Lung microvascular endothelial cell (primary cell): Measurements from ENCODE around the gene COL18A1. TPM values are rescaled to one million over a fixed set of nuclear protein-coding genes. Genes with fewer than 3 reads are reported as not detected.

ENCODE experiments used
- DNase-seq, 2 donors: peaks; one replicate each; pipeline versions ENCODE4 v3.0.0 to v3.0.0-alpha.2; 2010; ENCODE audit warnings: low read depth in 2 of 2
- total RNA-seq: library from RNA; depleted of rRNA; stranded (reverse); fragments of >200 nt; gene quantifications from 2 replicates; pipeline ENCODE4 v1.2.1, GENCODE V29; 2014

Gene COL18A1
- total RNA-seq, 1 donor from 2014 or later, result 139 TPM

DNA sequence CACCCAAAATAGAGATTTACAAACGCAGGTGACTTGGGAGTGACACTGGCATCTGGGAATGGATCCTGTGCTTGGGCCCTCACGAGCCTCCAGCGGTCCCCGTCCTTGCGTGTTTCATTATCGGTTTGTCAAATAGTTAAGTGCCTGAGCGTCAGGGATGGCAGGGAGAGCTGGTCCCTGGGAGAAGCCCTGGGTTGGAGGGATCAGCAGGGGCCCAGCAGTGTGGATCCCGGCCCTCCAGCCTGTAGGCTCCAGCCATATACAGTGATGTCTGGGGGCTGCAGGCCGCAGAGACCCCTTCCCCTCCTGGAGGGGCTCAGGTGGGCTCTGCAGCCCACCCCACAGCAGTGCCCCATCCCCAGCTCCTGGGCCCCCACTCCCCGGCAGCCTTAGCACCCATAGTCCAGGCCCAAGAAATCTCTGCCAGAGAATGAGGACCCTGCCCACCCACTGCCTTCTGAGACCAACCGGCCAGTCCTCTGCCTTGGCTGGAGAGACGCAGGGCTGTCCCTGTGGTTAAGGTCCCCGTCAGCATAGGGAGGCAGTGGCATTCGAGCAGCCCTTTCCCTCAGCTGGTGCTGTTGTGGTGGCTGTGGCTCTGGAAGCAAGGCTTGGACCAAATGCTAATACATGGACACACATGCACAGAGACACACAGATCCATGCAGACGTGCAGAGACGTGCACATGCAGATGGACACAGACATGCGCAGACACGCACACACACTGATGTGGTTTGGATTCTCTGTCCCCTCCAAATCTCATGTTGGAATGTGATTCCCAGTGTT, 139.7 kb downstream of the COL18A1 start:
- no peak for DNase-seq

DNA sequence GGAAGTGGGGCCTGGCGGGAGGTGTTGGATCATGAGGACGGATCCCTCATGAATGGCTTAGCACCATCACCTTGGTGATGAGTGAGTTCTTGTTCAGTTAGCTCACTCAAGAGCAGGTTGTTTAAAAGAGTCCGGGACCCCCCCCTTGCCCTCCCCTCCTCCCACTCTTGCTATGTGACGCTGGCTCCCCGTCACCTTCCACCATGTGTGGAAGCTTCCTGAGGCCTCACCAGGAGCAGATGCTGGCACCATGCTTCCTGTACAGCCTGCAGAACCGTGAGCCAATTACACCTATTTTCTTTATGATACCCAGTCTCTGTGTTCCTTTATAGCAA, 140.2 kb downstream of the COL18A1 start:
- no peak for DNase-seq

DNA sequence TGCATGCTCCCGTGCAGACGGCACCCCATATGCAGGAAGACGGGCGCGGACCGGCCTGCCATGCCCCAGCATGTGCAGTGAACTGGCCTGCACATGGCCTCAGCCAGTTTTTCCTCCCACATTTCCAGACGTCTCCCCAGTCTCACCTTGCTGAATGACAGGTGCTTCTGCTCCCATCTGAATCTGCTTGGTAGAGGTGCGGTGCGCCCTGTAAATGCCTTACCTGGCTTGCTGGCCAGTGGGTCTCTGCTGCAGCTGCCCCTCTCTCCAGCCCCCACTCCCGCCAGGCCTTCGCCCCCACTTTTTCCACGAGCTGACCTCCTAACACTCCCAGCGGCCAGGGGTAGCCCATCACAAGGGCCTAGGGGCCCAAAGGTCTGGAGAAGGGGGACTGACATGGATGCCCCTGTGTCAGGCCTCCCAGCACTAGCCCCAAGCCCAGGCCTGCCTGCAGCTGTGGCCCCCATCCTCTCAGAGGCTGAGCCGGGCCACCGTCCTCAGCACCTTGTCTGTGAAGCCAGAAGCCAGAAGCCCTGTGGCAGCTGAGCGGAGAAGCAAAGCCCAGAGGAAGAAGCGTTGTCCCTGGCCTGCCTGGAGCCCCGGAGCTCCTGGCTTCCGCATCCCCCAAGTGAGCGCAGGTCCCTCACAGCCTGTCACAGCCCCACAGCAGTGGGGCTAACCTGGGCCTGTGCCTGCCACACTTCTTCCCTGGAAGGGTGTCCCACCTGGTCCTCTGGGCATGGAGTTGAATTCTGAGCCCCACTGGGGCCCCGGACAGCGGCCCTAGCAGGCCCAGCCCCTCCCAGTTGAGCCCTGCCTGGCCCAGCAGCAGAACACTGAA, 140.9 kb downstream of the COL18A1 start:
- DNase-seq, result no peak

DNA sequence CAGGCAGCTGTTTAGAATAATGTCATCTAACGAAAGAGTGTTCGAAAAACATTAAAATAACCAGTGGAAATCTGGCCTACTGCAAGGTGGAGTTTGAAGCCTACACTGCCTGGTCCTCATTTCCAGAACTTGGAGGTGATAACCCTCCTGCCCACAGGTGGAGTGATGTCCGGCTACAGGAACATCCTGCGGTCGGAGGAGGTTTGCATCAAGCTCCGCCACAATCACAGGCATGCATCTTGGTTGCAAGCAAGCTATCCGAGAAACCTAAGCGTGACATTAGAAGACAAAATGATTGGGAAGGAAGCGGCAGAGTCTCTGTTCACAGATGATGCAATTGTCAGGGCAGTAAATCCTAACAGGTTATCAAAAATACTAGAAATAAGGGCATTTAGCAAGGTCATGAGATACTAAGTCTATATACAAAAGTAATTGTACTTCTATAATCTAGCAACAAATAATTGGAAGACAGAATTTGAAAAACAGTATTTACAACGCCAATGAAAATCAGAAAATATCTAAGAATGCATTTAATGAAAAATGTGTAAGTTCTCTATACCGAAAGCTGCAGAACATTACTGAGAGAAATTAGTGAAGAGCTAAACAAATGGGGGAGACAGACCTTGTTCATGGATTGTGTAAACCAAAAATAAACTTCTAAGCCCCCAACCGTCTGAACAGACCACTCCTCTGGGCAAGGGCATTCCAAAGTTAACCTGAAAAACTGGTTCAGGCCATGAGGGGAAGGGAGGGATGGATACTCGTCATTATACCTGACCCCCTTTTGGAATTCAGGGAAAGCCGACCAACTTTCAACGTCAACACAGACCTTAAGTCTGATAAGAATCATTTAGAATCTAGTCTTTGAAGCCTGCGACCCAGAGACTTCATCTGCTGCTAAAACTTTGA, 141.9 kb downstream of the COL18A1 start:
- DNase-seq, result no peak

DNA sequence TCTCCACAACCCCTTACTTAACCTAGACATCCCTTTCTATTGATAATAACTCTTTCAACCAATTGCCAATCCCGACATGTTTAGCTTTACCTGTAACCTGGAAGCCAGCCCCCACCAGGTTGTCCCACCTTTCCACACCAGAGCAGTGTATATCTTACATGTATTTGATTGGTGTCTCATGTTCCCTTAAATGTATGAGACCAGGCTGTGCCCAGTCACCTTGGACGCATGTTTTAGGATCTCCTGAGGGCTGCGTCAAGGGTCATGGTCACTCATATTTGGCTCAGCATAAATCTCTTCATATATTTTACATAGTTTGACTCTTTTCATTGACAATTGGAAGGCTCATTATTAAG, 142.6 kb downstream of the COL18A1 start:
- no peak for DNase-seq

DNA sequence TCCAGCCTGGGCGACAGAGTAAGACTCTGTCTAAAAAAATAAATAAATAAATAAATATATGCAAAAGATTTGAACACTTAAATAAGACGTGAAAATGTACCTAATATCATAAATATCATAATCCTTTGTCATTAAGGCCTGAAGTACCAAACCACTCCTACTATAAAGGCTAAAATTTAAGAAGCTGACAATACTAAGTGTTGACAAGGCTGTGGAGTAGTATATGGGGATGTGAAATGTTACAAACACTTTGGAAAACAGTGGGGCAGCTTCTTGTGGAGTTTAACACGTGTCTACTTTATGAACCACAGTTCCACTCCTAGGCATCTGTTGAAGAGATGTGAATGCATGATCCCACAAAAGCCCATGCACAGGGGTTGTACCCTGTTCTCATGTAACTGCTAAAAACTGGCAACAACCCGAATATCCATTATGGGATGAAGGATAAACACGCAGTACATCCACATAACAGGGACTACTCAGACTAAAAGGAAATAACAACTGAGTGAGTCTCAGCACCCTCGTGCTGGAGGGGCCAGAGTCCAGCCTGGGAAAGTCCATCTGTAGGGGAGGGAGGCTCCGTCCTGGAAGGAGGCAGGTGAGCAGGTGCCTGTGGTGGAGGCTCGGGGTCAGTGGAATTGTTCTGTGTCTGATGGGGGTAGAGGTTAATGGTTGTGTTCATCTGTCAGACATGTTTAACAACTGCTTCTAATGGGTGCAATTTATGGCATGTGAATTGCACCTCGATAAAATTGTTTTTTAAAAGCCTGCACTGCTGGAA, 143.9 kb downstream of the COL18A1 start:
- peak in 1 of 2 donors; percentile 59 for DNase-seq

DNA sequence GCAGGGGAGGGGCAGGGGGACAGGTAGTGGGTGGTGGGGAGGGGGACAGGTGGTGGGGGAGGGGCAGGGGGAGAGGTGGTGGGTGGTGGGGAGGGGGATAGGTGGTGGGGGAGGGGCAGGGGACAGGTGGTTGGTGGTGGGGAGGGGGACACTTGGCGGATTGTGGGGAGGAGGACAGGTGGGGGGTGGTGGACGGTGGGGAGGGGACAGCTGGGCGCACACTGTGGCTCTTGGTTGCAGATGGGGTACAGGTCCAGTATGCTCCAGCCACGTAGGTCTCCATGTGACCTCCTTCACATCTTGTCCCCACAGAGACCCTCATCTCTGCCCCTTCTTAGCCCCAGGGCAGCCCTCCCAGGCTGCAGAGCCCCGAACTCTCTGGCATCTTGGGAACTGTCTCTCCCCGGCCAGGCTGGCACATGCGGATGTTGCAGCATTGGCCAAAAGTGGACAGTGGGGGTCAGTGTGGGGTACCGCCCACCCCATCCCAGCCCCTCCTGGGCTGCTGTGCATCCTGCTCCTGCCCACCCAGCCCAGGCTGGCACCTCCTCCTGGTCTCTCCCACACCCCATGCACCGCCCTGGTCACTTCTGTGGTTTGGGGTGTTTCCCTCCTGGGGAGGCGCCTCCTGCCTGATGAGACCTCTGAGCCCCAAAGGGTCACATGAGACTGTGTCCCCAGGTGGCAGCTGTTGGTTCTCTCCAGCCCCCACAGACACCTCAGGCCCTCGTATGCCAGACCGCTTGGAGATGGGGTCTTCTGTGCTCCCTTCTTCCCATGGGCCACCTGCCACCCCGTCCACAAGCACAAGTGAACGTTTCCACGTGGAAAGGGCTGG, 144.9 kb downstream of the COL18A1 start:
- no peak for DNase-seq

DNA sequence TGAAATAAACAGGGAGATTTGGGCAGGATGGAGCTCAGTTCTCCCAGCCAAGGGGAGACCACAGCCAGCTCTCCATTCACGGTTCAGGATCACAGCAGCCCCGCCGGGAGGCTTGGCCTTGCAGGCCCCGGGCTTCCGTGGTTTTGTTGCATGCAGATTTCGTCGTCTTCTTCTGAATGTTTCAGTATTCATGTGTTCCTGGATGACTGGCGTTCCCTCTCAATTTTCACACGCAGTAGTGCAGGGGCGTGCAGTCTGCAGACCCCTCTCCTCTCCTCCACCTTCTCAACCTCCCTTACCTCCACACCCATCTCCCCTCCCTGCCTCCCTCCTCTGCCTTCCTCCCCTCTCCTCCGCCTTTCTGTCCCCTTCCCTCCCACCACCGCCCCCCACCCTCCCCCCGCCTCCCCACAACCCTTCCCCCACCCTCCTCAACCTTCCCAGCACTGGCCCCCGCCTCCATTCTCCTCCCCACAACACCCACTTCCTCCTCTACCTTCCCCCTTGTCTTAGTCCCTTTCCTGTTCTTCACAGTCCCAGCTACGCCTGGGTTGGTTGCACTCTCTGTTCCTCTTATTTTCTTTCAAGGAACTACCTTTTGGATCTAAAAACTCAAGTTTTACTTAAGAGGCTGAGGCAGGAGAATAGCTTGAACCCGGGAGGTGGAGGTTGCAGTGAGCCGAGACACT, 145.7 kb downstream of the COL18A1 start:
- peak in 1 of 2 donors; percentile 23 for DNase-seq

DNA sequence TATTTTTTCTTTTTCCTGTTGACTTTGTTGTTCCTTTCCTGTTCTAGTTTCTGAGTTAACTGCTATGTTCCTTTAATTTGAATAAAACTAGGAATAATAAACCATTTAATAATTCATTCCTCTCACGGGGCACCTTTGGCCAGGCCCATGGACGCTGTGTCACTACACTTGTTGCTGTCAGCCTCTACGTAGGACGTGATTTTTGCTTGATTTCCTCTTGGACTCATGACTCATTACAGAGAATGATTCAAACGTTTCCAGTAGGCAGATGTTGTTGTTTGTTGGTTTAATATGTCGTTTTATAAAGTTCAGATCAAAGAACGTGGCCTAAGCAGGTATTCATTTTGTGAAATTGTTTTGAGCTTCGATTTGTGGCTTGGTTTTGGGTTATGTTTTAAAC, 146.4 kb downstream of the COL18A1 start:
- peak; percentile 94 to 96 for DNase-seq

DNA sequence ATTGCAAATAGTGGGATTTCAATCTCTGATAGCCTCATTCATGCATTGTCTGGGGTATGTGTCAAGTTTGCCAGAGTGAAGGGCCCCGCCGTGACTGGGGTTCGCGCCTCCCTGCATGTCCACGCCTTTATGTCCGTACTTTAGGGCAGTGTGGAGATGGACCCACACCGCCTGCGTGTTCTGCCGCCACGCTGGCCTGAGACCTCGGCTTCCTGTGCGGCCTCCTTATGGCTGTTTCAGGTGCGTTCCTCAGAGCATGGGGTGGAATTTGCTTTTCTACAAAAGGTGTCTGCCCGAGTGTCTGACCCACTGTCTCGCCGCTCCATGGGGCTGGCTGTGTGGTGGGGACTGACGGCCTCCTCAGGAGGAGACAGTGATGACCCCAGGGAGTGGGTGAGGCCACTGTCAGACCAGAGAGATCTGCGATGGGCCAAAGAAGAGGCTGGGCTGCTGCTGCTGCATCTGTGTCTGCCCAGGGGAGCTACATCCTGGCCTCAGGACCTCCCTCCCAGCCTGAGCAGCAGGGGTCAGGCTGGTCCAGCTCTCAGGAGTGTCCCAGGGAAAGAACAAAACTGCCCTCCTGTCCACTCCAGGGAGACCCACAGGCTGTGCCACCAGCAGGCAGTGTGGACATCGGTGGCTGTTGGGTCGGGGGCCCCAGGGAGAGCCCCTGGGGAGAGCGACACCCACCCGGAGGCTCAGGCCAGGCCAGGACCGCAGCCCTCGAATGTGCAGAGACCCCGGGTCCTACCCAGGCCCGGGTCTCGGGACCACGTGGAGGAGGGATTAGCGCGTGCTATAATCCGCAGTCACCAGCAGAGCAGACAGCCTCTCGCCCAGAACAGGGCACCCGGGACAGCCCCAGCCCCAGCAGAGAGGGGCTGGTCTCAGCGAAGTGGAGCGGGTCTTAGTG, 147.1 kb downstream of the COL18A1 start:
- no peak for DNase-seq

DNA sequence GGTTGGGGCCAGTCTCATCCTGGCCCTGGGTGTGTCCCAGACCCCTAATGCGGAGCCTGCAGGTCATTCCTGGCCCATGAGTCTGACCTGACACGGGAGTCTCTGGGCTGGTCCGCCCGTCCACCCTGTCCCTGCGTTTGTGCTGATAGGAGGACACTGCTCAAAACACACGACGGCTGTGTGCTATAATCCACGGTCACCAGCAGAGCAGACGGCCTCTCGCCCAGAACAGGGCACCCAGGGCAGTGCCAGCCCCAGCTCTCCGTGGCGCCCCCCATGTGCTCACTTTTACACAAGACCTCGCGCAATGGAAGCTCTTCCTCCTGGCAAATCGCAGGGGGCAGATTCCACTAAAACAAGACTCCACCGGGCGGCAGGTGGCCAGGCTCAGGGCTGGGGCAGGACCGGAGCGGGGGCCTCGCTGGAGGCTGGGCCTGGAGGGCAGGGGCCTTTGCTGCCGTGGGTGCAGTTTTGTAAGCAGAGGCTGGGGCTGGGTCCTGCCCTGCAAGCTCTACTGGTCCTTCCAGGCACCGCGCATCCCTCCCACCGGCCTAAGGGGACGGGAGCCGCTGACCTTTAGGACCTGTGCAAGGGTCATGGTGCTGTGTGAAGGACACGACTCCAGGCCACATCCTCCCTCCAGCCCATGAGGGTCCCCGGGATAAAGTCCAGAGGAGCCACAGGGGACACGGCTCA, 147.9 kb downstream of the COL18A1 start:
- DNase-seq, result no peak

DNA sequence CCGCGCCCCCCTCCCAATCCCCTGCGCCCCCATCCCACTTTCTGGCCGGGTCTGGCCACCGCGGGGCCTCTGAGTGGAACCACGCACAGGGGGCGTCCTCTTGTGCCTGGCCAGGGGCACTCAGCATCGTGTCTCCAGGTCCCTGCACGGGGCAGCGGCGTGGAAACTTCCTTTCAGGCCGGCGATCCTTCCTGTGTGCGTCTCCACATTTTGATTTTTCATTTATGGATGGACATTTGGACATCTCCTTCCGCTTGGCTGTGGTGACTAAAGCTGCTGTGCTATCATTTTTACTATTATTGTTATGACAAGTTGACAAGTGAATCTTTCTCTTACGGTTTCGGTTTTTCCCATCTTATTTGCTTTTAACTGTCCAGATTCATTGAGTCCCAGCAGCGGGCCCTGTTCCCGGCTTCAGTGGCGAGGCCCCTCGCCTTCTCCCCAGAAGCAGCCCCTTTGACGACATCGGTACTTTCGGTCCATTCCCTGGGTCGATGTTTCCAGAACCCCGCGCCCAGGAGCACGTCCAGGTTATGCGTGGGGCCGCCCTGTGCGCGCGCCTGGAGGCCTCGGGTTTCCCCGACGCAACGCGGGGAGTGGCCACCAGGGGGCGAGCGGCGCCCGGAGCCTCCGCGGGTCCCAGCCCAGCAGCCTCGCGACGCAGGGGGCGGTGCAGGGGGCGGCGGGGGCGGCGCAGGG, 149.7 kb downstream of the COL18A1 start:
- DNase-seq, result peak; percentile 64 to 87

DNA sequence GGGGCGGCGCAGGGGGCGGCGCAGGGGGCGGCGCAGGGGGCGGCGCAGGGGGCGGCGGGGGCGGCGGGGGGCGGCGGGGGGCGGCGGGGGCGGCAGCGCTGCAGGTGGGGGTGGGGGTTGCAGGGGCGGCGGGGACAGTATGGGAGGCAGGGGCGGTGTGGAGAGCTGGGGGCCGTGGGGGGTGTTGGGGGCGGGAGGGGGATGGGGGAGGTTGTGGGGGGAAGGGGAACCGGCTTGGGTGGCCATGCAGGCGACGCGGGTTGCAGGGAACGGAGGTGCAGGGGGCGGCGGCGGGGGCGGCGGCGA, 150.2 kb downstream of the COL18A1 start:
- no peak for DNase-seq

DNA sequence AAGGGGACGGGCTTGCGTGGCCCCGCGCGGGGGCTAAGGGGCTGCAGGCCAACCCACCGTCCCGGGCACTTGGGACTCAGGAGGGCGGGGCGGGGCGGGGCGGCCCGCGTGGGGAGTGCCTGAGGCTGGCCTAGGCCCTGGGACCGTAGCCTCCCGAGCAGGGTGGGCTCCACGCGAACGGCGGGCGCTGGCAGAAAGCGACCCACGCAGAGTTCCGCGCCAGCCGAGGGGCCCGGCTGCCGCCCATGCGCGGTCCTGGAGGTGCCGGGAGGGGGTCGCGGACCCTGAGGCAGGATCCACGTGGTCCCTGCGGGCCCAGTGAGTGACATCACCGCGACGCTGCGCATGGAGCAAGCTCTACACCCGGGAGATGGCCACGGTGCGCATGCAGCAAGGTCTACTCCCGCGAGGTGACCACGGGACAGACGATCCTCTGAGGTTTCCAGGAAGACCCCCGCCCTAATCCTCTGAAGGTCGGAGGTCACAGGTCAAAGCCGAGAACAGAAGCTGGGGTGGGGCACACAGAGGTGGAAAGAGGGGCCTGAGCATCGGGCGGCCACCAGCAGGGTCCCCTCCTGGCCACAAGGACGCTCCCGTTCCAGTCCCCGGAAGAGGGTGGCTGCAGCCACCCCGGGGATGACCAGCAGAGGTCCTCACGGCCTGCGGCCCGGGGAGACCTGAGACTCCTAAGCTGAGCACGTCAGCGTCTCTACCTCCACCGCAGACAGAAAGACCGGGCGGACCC, 150.8 kb downstream of the COL18A1 start:
- DNase-seq, result peak; percentile 52 to 59

DNA sequence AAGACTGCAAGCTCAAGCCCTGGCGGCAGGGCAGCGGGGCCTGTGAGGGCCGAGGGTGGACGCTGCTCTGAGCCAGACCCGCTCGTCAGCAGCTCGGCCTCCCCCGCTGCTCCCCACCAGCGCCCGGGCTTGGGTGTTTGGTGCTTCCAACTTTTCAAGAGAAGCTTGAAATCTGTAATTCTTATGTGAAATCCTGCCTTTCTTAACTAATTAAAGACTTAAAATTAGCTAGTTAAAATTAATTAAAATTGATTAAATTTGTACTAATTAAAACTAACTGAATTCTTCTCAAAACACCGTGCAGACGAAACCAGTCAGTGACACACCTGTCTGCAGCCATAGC, 151.3 kb downstream of the COL18A1 start:
- no peak for DNase-seq

DNA sequence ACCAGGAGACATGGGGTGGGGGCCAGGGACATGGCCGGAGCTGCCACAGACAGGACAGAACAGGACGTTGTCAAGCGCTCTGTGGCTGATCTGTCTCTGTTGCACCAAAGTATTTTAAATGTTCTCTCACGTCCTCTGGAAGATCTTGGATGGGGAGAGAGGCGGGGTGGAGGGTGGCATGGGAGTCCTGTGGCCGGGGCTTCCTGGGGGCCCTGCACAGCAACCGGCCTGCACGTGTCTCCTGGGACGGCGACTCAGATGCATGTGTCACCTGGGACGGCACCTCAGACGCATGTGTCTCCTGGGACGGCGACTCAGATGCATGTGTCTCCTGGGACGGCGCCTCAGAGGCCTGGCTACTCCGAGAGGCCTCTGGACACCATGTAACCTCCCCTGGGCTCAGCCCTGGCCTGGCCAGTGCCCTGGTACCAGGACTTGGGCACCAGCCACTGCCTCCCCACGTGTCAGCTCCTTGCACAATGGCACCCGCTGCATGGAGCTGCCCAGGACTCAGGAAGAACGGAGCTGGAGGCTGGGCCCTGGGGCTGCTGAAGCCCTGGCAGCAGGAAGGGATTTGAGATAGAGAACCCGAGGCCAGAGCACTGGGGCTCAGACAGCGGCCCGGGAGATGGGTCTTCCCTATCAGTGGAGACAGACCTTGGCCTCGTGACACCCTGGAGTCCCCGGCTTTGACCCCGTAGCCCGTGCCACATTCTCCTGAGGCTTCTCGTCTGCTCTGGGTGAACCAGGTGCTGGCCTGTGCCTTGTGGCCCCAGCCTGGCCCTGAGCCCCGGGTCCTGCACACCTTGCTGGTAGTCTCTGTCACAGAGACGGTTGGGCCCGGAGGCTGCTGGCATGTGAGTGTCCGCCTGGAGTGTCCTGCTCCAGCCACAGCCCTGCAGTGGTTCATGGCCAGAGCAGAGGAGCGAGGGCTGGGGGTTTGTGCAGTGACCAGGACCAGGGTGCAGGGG, 152.0 kb downstream of the COL18A1 start:
- no peak for DNase-seq
